ENCODE measurements around the gene NQO1. TPM values are rescaled to one million over a fixed set of nuclear protein-coding genes. Genes with fewer than 3 reads are reported as not detected.

The NQO1 gene
- total RNA-seq, 1 donor from 2014 or later: 11.4 TPM

GRCh38 chr16:69703638-69704037 lies 22.7 kb downstream of the NQO1 start:
- Histone ChIP-seq H4K20me1 (ENCODE audit: low read depth) (no peaks in the 10 kb centered on the region), H3K36me3 (no peaks in the 10 kb centered on the region), H3K9me3 (ENCODE audit: low read depth) (no peaks in the 10 kb centered on the region), H3K9ac (no peak overlapping the region), H3K4me1 (no peaks in the 10 kb centered on the region), H3K27me3 (no peaks in the 10 kb centered on the region), H3K79me2 (ENCODE audit: low read depth) (no peaks in the 10 kb centered on the region), H2AFZ (replicated peaks) (no peak overlapping the region), H3F3A (ENCODE audit: low read depth) (peaks cover 11% of the 10 kb centered on the region), H3K4me3 (no peak overlapping the region), H3K4me2 (no peak overlapping the region), H3K27ac (no peak overlapping the region)
- Mint-ChIP-seq H3K4me3 (no peak overlapping the region), H3K27me3 (ENCODE audit: insufficient read depth, low read depth) (no peaks in the 10 kb centered on the region), H3K27ac (no peak overlapping the region), H3K4me1 (no peaks in the 10 kb centered on the region), H3K36me3 (no peaks in the 10 kb centered on the region), H3K9me3 (no peaks in the 10 kb centered on the region)
- TF ChIP-seq, protein P1, sequence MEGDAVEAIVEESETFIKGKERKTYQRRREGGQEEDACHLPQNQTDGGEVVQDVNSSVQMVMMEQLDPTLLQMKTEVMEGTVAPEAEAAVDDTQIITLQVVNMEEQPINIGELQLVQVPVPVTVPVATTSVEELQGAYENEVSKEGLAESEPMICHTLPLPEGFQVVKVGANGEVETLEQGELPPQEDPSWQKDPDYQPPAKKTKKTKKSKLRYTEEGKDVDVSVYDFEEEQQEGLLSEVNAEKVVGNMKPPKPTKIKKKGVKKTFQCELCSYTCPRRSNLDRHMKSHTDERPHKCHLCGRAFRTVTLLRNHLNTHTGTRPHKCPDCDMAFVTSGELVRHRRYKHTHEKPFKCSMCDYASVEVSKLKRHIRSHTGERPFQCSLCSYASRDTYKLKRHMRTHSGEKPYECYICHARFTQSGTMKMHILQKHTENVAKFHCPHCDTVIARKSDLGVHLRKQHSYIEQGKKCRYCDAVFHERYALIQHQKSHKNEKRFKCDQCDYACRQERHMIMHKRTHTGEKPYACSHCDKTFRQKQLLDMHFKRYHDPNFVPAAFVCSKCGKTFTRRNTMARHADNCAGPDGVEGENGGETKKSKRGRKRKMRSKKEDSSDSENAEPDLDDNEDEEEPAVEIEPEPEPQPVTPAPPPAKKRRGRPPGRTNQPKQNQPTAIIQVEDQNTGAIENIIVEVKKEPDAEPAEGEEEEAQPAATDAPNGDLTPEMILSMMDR (IDR thresholded peaks at IDR 0.05): no peak
- TF ChIP-seq EZH2phosphoT487 (IDR thresholded peaks at IDR 0.05) (no peak), EZH2 (IDR thresholded peaks at IDR 0.05) (no peak)
- DNase-seq (ENCODE audit: low spot score): no peak

GRCh38 chr16:69701866-69702265 lies 24.5 kb downstream of the NQO1 start:
- no peak for DNase-seq (ENCODE audit: low spot score)
- Histone ChIP-seq H3K79me2 (ENCODE audit: low read depth) (no peaks in the 10 kb centered on the region), H3K4me2 (no peak overlapping the region), H3K4me3 (no peak overlapping the region), H3K36me3 (no peaks in the 10 kb centered on the region), H3K9me3 (ENCODE audit: low read depth) (no peaks in the 10 kb centered on the region), H3K27ac (no peak overlapping the region), H2AFZ (replicated peaks) (no peak overlapping the region), H3K9ac (no peak overlapping the region), H3K27me3 (no peaks in the 10 kb centered on the region), H3F3A (ENCODE audit: low read depth) (peaks cover 10% of the 10 kb centered on the region), H4K20me1 (ENCODE audit: low read depth) (no peaks in the 10 kb centered on the region), H3K4me1 (peaks cover 8% of the 10 kb centered on the region)
- Mint-ChIP-seq H3K27ac (no peak overlapping the region), H3K36me3 (no peaks in the 10 kb centered on the region), H3K27me3 (ENCODE audit: insufficient read depth, low read depth) (no peaks in the 10 kb centered on the region), H3K4me1 (no peaks in the 10 kb centered on the region), H3K9me3 (no peaks in the 10 kb centered on the region), H3K4me3 (no peak overlapping the region)
- TF ChIP-seq EZH2phosphoT487 (IDR thresholded peaks at IDR 0.05) (no peak), EZH2 (IDR thresholded peaks at IDR 0.05) (no peak)
- TF ChIP-seq, protein P1 (IDR thresholded peaks at IDR 0.05): no peak

GRCh38 chr16:69701452-69701851 lies 24.9 kb downstream of the NQO1 start:
- no peaks in the 10 kb centered on the region for H3K36me3 Mint-ChIP-seq
- no peaks in the 10 kb centered on the region for H3K4me1 Mint-ChIP-seq
- no peak overlapping the region for H3K27ac ChIP-seq
- H3K36me3 ChIP-seq: no peaks in the 10 kb centered on the region
- H3K4me3 ChIP-seq: no peak overlapping the region
- no peaks in the 10 kb centered on the region for H4K20me1 ChIP-seq (ENCODE audit: low read depth)
- no peaks in the 10 kb centered on the region for H3K27me3 Mint-ChIP-seq (ENCODE audit: insufficient read depth, low read depth)
- H3K4me2 ChIP-seq: no peak overlapping the region
- H3F3A ChIP-seq (ENCODE audit: low read depth): peaks cover 9% of the 10 kb centered on the region
- no peak overlapping the region for H3K4me3 Mint-ChIP-seq
- peaks cover 8% of the 10 kb centered on the region for H3K4me1 ChIP-seq
- no peak overlapping the region for H3K27ac Mint-ChIP-seq
- H3K9me3 ChIP-seq (ENCODE audit: low read depth): no peaks in the 10 kb centered on the region
- H3K27me3 ChIP-seq: no peaks in the 10 kb centered on the region
- no peak overlapping the region for H3K9ac ChIP-seq
- no peaks in the 10 kb centered on the region for H3K79me2 ChIP-seq (ENCODE audit: low read depth)
- TF ChIP-seq EZH2 (IDR thresholded peaks at IDR 0.05): no peak
- no peak for TF ChIP-seq EZH2phosphoT487 (IDR thresholded peaks at IDR 0.05)
- TF ChIP-seq, protein P1 (IDR thresholded peaks at IDR 0.05): no peak
- H2AFZ ChIP-seq (replicated peaks): no peak overlapping the region
- no peak for DNase-seq (ENCODE audit: low spot score)
- H3K9me3 Mint-ChIP-seq: no peaks in the 10 kb centered on the region
